ENCODE results near the gene RNF157. TPM values are rescaled to one million over a fixed set of nuclear protein-coding genes. Genes with fewer than 3 reads are reported as not detected.
A peak's percentile ranks its signal among the peaks of the same experiment; 100 is the strongest.

RNF157 gene
- total and polyA plus RNA-seq, 9 of the 15 experiments (the other 6 are each of a cell fraction or from before 2014, with no cell fraction given), result 8.1 to 31.7 (median 20.8) TPM

GRCh38 chr17:76141212-76142038, 98.9 kb downstream of the RNF157 start, which contains the start of gene FOXJ1 (continued):
- TF ChIP-seq ZBTB43 (CRISPR knock-in tag; IDR thresholded peaks at IDR 0.05), result peak; percentile 32; the same call in 1 of the 2 replicates
- no peak for TF ChIP-seq KDM1A (IDR thresholded peaks at IDR 0.05)
- TF ChIP-seq CHD2 (IDR thresholded peaks at IDR 0.05; ENCODE audit: low read depth, low read length), result peak; percentile 63; the same call in 1 of the 2 replicates
- TF ChIP-seq RFX1 (IDR thresholded peaks at IDR 0.05), result peak; percentile 99
- TF ChIP-seq POLR2B (IDR thresholded peaks at IDR 0.05; ENCODE audit: low read depth, partially characterized antibody), result peak; percentile 29
- no peak for TF ChIP-seq NR0B1 (IDR thresholded peaks at IDR 0.05; ENCODE audit: partially characterized antibody)
- TF ChIP-seq STAT5A (IDR thresholded peaks at IDR 0.05; ENCODE audit: borderline replicate concordance, low read length), result no peak
- TF ChIP-seq ETS1 (conservative IDR thresholded peaks at IDR 0.05; ENCODE audit: control insufficient read depth, low read depth, low read length), result peak; percentile 68
- peak; percentile 93 for TF ChIP-seq ARID4B (CRISPR knock-in tag; IDR thresholded peaks at IDR 0.05)
- no peak for TF ChIP-seq NFE2 (IDR thresholded peaks at IDR 0.05; ENCODE audit: low read depth)
- TF ChIP-seq TSC22D4 (tag; IDR thresholded peaks at IDR 0.05), result no peak
